ENCODE data around the gene COL4A1. TPM values are rescaled to one million over a fixed set of nuclear protein-coding genes. Genes with fewer than 3 reads are reported as not detected.

COL4A1 gene
- total RNA-seq, 1 donor from 2014 or later, result not detected

GRCh38 chr13:110266983-110267382, 40.0 kb downstream of the COL4A1 start:
- intact Hi-C loops (cut with micrococcal nuclease), result no loop called here
- Mint-ChIP-seq H3K36me3 (ENCODE audit: low read depth) (no peaks in the 10 kb centered on the region), H3K27ac (no peak overlapping the region), H3K4me3 (no peak overlapping the region), H3K9me3 (no peaks in the 10 kb centered on the region), H3K4me1 (ENCODE audit: low read depth) (no peaks in the 10 kb centered on the region), H3K27me3 (ENCODE audit: insufficient read depth) (peaks cover 8% of the 10 kb centered on the region)
- DNase-seq (ENCODE audit: low spot score), result no peak

DNA sequence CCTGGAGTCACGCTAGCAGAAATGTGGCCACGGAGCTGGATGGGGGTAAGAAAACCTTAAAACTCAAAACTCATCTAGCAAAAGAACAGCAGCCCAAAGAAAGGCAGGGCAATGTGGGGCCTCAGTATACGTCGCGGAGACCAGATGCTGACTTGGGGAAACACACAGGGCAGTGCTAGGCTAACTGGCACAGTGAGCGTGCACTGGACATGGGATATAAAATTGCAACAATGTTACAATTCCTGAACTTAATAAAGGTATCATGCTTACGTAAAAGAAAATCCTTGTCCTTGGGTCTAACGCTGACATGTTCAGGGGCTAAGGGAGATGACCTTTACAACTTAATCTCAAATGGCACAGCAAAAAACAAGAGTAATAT, 40.5 kb downstream of the COL4A1 start:
- DNase-seq (ENCODE audit: low spot score), result no peak
- Mint-ChIP-seq H3K27me3 (ENCODE audit: insufficient read depth) (peaks cover 8% of the 10 kb centered on the region), H3K4me1 (ENCODE audit: low read depth) (no peaks in the 10 kb centered on the region), H3K4me3 (no peak overlapping the region), H3K27ac (no peak overlapping the region), H3K9me3 (no peaks in the 10 kb centered on the region), H3K36me3 (ENCODE audit: low read depth) (no peaks in the 10 kb centered on the region)
- intact Hi-C loops (cut with micrococcal nuclease), result no loop called here

- no peaks in the 10 kb centered on the region for H3K9me3 Mint-ChIP-seq
- intact Hi-C loops (cut with micrococcal nuclease), result no loop called here
- H3K4me3 Mint-ChIP-seq, result no peak overlapping the region
- DNase-seq (ENCODE audit: low spot score), result no peak
- H3K4me1 Mint-ChIP-seq (ENCODE audit: low read depth), result no peaks in the 10 kb centered on the region
- H3K36me3 Mint-ChIP-seq (ENCODE audit: low read depth), result no peaks in the 10 kb centered on the region
- H3K27ac Mint-ChIP-seq, result no peak overlapping the region
- H3K27me3 Mint-ChIP-seq (ENCODE audit: insufficient read depth), result peaks cover 8% of the 10 kb centered on the region
These were observed 41.1 kb downstream of the COL4A1 start for GRCh38 chr13:110265682-110266430.

DNA sequence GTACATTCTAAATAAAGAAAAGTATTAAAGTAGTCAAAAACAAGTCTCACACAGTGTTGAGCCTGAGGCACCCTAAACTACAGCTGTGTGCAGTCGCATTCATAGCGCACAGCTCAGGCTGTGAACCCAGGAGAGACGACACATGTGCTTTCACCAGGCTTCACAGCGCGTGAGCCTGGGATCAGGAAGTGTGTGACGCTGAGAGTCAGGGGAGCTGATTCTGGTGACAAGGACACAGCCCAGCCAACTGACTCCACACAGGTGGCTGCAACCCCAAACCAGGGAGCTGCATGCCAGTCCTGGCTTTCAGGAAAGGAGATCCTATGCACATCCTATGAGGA, 41.6 kb downstream of the COL4A1 start:
- DNase-seq (ENCODE audit: low spot score), result no peak
- peaks cover 12% of the 10 kb centered on the region for H3K27me3 Mint-ChIP-seq (ENCODE audit: insufficient read depth)
- intact Hi-C loops (cut with micrococcal nuclease), result no loop called here
- H3K4me1 Mint-ChIP-seq (ENCODE audit: low read depth), result no peaks in the 10 kb centered on the region
- H3K9me3 Mint-ChIP-seq, result no peaks in the 10 kb centered on the region
- H3K36me3 Mint-ChIP-seq (ENCODE audit: low read depth), result no peaks in the 10 kb centered on the region
- H3K4me3 Mint-ChIP-seq, result no peak overlapping the region
- H3K27ac Mint-ChIP-seq, result no peak overlapping the region

GRCh38 chr13:110264685-110265275, 42.2 kb downstream of the COL4A1 start:
- no peaks in the 10 kb centered on the region for H3K4me1 Mint-ChIP-seq (ENCODE audit: low read depth)
- H3K36me3 Mint-ChIP-seq (ENCODE audit: low read depth), result no peaks in the 10 kb centered on the region
- intact Hi-C loops (cut with micrococcal nuclease), result no loop called here
- peaks cover 12% of the 10 kb centered on the region for H3K27me3 Mint-ChIP-seq (ENCODE audit: insufficient read depth)
- H3K9me3 Mint-ChIP-seq, result no peaks in the 10 kb centered on the region
- no peak overlapping the region for H3K4me3 Mint-ChIP-seq
- no peak overlapping the region for H3K27ac Mint-ChIP-seq
- no peak for DNase-seq (ENCODE audit: low spot score)

GRCh38 chr13:110263888-110264287, 43.1 kb downstream of the COL4A1 start:
- Mint-ChIP-seq H3K4me1 (ENCODE audit: low read depth) (no peaks in the 10 kb centered on the region), H3K27me3 (ENCODE audit: insufficient read depth) (peaks cover 15% of the 10 kb centered on the region), H3K9me3 (no peaks in the 10 kb centered on the region), H3K4me3 (no peak overlapping the region), H3K36me3 (ENCODE audit: low read depth) (no peaks in the 10 kb centered on the region), H3K27ac (no peak overlapping the region)
- no peak for DNase-seq (ENCODE audit: low spot score)
- intact Hi-C loops (cut with micrococcal nuclease), result no loop called here

- intact Hi-C loops (cut with micrococcal nuclease), result no loop called here
- no peak overlapping the region for H3K4me3 Mint-ChIP-seq
These were observed 43.6 kb downstream of the COL4A1 start for GRCh38 chr13:110263404-110263803.

GRCh38 chr13:110262508-110263291, 44.3 kb downstream of the COL4A1 start:
- Mint-ChIP-seq H3K4me1 (ENCODE audit: low read depth) (no peaks in the 10 kb centered on the region), H3K27me3 (ENCODE audit: insufficient read depth) (peaks cover 16% of the 10 kb centered on the region), H3K27ac (no peak overlapping the region), H3K4me3 (no peak overlapping the region), H3K36me3 (ENCODE audit: low read depth) (no peaks in the 10 kb centered on the region), H3K9me3 (no peaks in the 10 kb centered on the region)
- DNase-seq (ENCODE audit: low spot score), result no peak
- intact Hi-C loops (cut with micrococcal nuclease), result no loop called here

More at GRCh38 chr13:110263404-110263803, 43.6 kb downstream of the COL4A1 start:
- DNase-seq (ENCODE audit: low spot score), result no peak
- H3K36me3 Mint-ChIP-seq (ENCODE audit: low read depth), result no peaks in the 10 kb centered on the region
- H3K9me3 Mint-ChIP-seq, result no peaks in the 10 kb centered on the region
- H3K4me1 Mint-ChIP-seq (ENCODE audit: low read depth), result no peaks in the 10 kb centered on the region
- peaks cover 15% of the 10 kb centered on the region for H3K27me3 Mint-ChIP-seq (ENCODE audit: insufficient read depth)
- H3K27ac Mint-ChIP-seq, result no peak overlapping the region

GRCh38 chr13:110262082-110262436, 44.9 kb downstream of the COL4A1 start:
- intact Hi-C loops (cut with micrococcal nuclease), result no loop called here
- Mint-ChIP-seq H3K9me3 (no peaks in the 10 kb centered on the region), H3K36me3 (ENCODE audit: low read depth) (no peaks in the 10 kb centered on the region), H3K4me1 (ENCODE audit: low read depth) (no peaks in the 10 kb centered on the region), H3K27ac (no peak overlapping the region), H3K4me3 (no peak overlapping the region), H3K27me3 (ENCODE audit: insufficient read depth) (peaks cover 16% of the 10 kb centered on the region)
- no peak for DNase-seq (ENCODE audit: low spot score)

GRCh38 chr13:110261166-110262081, 45.5 kb downstream of the COL4A1 start:
- Mint-ChIP-seq H3K36me3 (ENCODE audit: low read depth) (no peaks in the 10 kb centered on the region), H3K4me1 (ENCODE audit: low read depth) (no peaks in the 10 kb centered on the region), H3K27me3 (ENCODE audit: insufficient read depth) (peaks cover 16% of the 10 kb centered on the region), H3K4me3 (no peak overlapping the region), H3K9me3 (no peaks in the 10 kb centered on the region), H3K27ac (no peak overlapping the region)
- intact Hi-C loops (cut with micrococcal nuclease), result no loop called here
- DNase-seq (ENCODE audit: low spot score), result no peak

DNA sequence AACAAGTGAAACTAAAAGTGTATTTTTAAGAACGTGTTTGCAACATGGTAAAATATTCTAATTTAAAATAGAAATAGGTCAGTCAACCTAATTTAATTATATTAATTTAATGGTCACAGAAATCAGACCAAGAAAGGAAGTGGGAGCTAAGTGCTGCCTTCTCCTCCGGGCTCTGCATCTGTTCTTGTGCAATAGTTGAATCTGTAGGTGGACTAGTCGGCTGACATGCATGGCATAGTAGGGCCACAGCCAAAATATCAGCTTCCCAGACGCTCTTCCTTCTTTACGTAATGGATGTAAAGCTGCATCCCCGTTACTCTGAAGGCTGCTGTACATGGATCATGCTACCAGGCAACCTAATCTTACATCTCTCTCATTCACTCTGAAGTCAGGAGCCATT, 47.3 kb downstream of the COL4A1 start:
- intact Hi-C loops (cut with micrococcal nuclease), result no loop called here
- no peak overlapping the region for H3K27ac Mint-ChIP-seq
- DNase-seq (ENCODE audit: low spot score), result no peak
- H3K9me3 Mint-ChIP-seq, result peaks cover 9% of the 10 kb centered on the region
- no peaks in the 10 kb centered on the region for H3K36me3 Mint-ChIP-seq (ENCODE audit: low read depth)
- H3K4me3 Mint-ChIP-seq, result no peak overlapping the region
- peaks cover 16% of the 10 kb centered on the region for H3K27me3 Mint-ChIP-seq (ENCODE audit: insufficient read depth)
- no peaks in the 10 kb centered on the region for H3K4me1 Mint-ChIP-seq (ENCODE audit: low read depth)

DNA sequence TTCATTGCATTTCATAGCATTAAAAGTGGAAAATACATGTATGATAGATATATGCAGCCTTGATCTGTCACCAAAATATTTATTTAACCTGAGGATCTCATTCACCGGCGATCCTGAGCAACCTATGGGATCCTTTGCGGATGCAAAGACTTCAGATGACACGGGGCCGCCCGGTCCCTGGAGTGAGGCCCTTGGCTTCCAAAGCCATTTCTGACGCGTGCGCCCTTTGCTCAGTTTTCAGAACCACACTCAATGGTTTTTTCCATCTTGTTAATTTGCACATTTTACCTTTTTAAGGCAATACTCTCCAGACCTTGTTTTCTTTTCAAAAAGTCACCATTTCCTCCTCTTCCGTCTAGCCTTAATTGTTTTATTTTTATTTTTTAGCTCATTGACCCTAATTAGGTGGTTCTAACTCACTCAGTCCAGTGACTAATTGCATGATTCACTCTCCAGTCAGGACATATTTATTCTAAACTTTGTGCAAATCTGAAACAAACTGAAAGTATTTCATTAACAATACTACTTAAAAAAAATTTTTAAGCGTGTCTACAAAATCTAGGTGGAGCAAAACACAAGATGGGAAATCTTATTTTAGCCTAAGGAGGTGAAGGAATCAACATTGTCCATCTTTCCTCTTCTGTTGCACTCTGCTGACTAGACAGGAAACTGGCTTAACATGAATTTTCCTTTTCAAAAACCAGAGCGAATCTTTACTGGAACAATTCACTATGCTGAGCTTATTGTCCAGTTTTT, 47.9 kb downstream of the COL4A1 start:
- no peak overlapping the region for H3K4me3 Mint-ChIP-seq
- H3K4me1 Mint-ChIP-seq (ENCODE audit: low read depth), result no peaks in the 10 kb centered on the region
- H3K9me3 Mint-ChIP-seq, result peaks cover 9% of the 10 kb centered on the region
- H3K36me3 Mint-ChIP-seq (ENCODE audit: low read depth), result no peaks in the 10 kb centered on the region
- no peak for DNase-seq (ENCODE audit: low spot score)
- H3K27me3 Mint-ChIP-seq (ENCODE audit: insufficient read depth), result peaks cover 16% of the 10 kb centered on the region
- intact Hi-C loops (cut with micrococcal nuclease), result no loop called here
- no peak overlapping the region for H3K27ac Mint-ChIP-seq
